NCI-H146 (cell line): ENCODE measurements around the gene MBNL1.
"Not testable (repeated sequence)": the region's sequence is repeated elsewhere in the genome, so short reads cannot be mapped to it uniquely, and the experiment has no call there.

Experiments
- DNase-seq: peaks from one replicate; lab custom pipeline; 2025; lab: John Stamatoyannopoulos, UW

MBNL1 gene

GRCh38 chr3:152319831-152320617 is 51.3 kb downstream of the MBNL1 start:
- no peak for DNase-seq

GRCh38 chr3:152321200-152321954 is 52.6 kb downstream of the MBNL1 start:
- no peak for DNase-seq

- DNase-seq, result no peak
Observed at GRCh38 chr3:152321955-152322377, 53.2 kb downstream of the MBNL1 start.

- DNase-seq, result no peak
Observed at GRCh38 chr3:152322756-152323155, 54.0 kb downstream of the MBNL1 start.

GRCh38 chr3:152323834-152324233 is 55.1 kb downstream of the MBNL1 start:
- no peak for DNase-seq

- no peak for DNase-seq
Observed at GRCh38 chr3:152325136-152325535, 56.4 kb downstream of the MBNL1 start.

GRCh38 chr3:152327203-152327602 is 58.5 kb downstream of the MBNL1 start:
- DNase-seq, result no peak

- no peak for DNase-seq
Observed at GRCh38 chr3:152328841-152329240, 60.1 kb downstream of the MBNL1 start.

- no peak for DNase-seq
Observed at GRCh38 chr3:152330559-152330958, 61.8 kb downstream of the MBNL1 start.

GRCh38 chr3:152331018-152331541 is 62.4 kb downstream of the MBNL1 start:
- DNase-seq, result no peak

- no peak for DNase-seq
Observed at GRCh38 chr3:152331998-152332397, 63.3 kb downstream of the MBNL1 start.

GRCh38 chr3:152333928-152334327 is 65.2 kb downstream of the MBNL1 start:
- no peak for DNase-seq

GRCh38 chr3:152334761-152335160 is 66.0 kb downstream of the MBNL1 start:
- DNase-seq, result no peak

- no peak for DNase-seq
Observed at GRCh38 chr3:152335273-152335672, 66.5 kb downstream of the MBNL1 start.

GRCh38 chr3:152337337-152337736 is 68.6 kb downstream of the MBNL1 start:
- DNase-seq, result not testable (repeated sequence)

GRCh38 chr3:152338159-152338720 is 69.5 kb downstream of the MBNL1 start:
- DNase-seq, result no peak

GRCh38 chr3:152339881-152340505 is 71.3 kb downstream of the MBNL1 start:
- DNase-seq, result no peak

GRCh38 chr3:152345233-152345632 is 76.5 kb downstream of the MBNL1 start:
- no peak for DNase-seq

- no peak for DNase-seq
Observed at GRCh38 chr3:152346058-152346457, 77.3 kb downstream of the MBNL1 start.

- DNase-seq, result no peak
Observed at GRCh38 chr3:152346740-152347139, 78.0 kb downstream of the MBNL1 start.

- no peak for DNase-seq
Observed at GRCh38 chr3:152348436-152349177, 79.9 kb downstream of the MBNL1 start.

GRCh38 chr3:152349392-152349791 is 80.7 kb downstream of the MBNL1 start:
- DNase-seq, result no peak
